HepG2 (cell line): ENCODE measurements around the gene SRXN1. TPM values are rescaled to one million over a fixed set of nuclear protein-coding genes. Genes with fewer than 3 reads are reported as not detected.
A peak's percentile ranks its signal among the peaks of the same experiment; 100 is the strongest.

Experiments
- DR1 ChIP-seq: sonication (generic); formaldehyde crosslinking; IDR thresholded peaks from 2 replicates; pipeline ENCODE4 v1.8.0; 2021; ENCODE audit warnings: mild to moderate bottlenecking, missing genetic modification reagents, inconsistent platforms
- FOXA1 ChIP-seq, 2 experiments: fragments of 450-650 bp in 1 of 2; sonication (generic) in 1 of 2; formaldehyde crosslinking in 1 of 2; IDR thresholded peaks; 2 replicates each; pipeline versions ENCODE4 v1.4.0 to v1.6.1; 2016 to 2020; ENCODE audit warnings: missing genetic modification reagents in 1 of 2
- FOXO1 ChIP-seq: sonication (generic); formaldehyde crosslinking; IDR thresholded peaks from 2 replicates; pipeline ENCODE4 v1.4.0; 2020; ENCODE audit warnings: missing genetic modification reagents
- HINFP ChIP-seq: sonication (generic); formaldehyde crosslinking; IDR thresholded peaks from 2 replicates; pipeline ENCODE4 v1.4.0; 2020; ENCODE audit warnings: low read depth, mild to moderate bottlenecking, missing genetic modification reagents
- HMG20A ChIP-seq: IDR thresholded peaks from 2 replicates; pipeline ENCODE4 v1.6.1; 2016; ENCODE audit warnings: borderline replicate concordance
- KDM3A ChIP-seq: IDR thresholded peaks from 2 replicates; pipeline ENCODE4 v1.6.1; 2018; ENCODE audit warnings: low read depth, missing compliant biosample characterization
- MIER2 ChIP-seq: IDR thresholded peaks from 2 replicates; pipeline ENCODE4 v1.6.1; 2016; ENCODE audit warnings: missing biosample characterization, missing genetic modification reagents
- MIER3 ChIP-seq: IDR thresholded peaks from 2 replicates; pipeline ENCODE4 v1.6.1; 2016; ENCODE audit warnings: missing compliant biosample characterization, borderline replicate concordance
- MXD1 ChIP-seq: sonication (generic); formaldehyde crosslinking; IDR thresholded peaks from 2 replicates; pipeline ENCODE4 v1.4.0; 2020; ENCODE audit warnings: mild to moderate bottlenecking, missing genetic modification reagents
- NFE2 ChIP-seq: sonication (generic); formaldehyde crosslinking; IDR thresholded peaks from 2 replicates; pipeline ENCODE4 v1.4.0; 2020; ENCODE audit warnings: missing genetic modification reagents
- NFKBIZ ChIP-seq: IDR thresholded peaks from 2 replicates; pipeline ENCODE4 v1.6.1; 2018; ENCODE audit warnings: missing genetic modification reagents, missing compliant biosample characterization
- NKX3-1 ChIP-seq: sonication (generic); formaldehyde crosslinking; IDR thresholded peaks from 2 replicates; pipeline ENCODE4 v1.5.0; 2020; ENCODE audit warnings: missing genetic modification reagents
- PAX8 ChIP-seq: sonication (generic); formaldehyde crosslinking; IDR thresholded peaks from 2 replicates; pipeline ENCODE4 v1.8.0; 2022; ENCODE audit warnings: mild to moderate bottlenecking, missing genetic modification reagents, borderline replicate concordance
- PHF21A ChIP-seq: sonication (generic); formaldehyde crosslinking; IDR thresholded peaks from 2 replicates; pipeline ENCODE4 v1.5.0; 2020; ENCODE audit warnings: mild to moderate bottlenecking, missing genetic modification reagents
- PRDM4 ChIP-seq: sonication (generic); formaldehyde crosslinking; IDR thresholded peaks from 2 replicates; pipeline ENCODE4 v1.9.0; 2021; ENCODE audit warnings: missing genetic modification reagents, borderline replicate concordance
- RBAK ChIP-seq: sonication (generic); formaldehyde crosslinking; IDR thresholded peaks from 2 replicates; pipeline ENCODE4 v1.5.1; 2020; ENCODE audit warnings: mild to moderate bottlenecking, missing genetic modification reagents
- RELA ChIP-seq: sonication (generic); formaldehyde crosslinking; IDR thresholded peaks from 2 replicates; pipeline ENCODE4 v1.4.0; 2020; ENCODE audit warnings: missing genetic modification reagents
- THAP7 ChIP-seq: sonication (generic); formaldehyde crosslinking; IDR thresholded peaks from 2 replicates; pipeline ENCODE4 v1.8.1; 2023; ENCODE audit warnings: mild to moderate bottlenecking, missing genetic modification reagents
- TRIM22 ChIP-seq: fragments of 450-650 bp; IDR thresholded peaks from 2 replicates; pipeline ENCODE4 v1.6.1; 2017
- ZNF225 ChIP-seq: sonication (generic); formaldehyde crosslinking; IDR thresholded peaks from 2 replicates; pipeline ENCODE4 v1.4.0; 2020; ENCODE audit warnings: mild to moderate bottlenecking, missing genetic modification reagents
- ZNF337 ChIP-seq: sonication (generic); formaldehyde crosslinking; IDR thresholded peaks from 2 replicates; pipeline ENCODE4 v1.5.1; 2020; ENCODE audit warnings: missing genetic modification reagents, low read depth, mild to moderate bottlenecking, borderline replicate concordance
- ZNF605 ChIP-seq: sonication (generic); formaldehyde crosslinking; IDR thresholded peaks from 2 replicates; pipeline ENCODE4 v1.8.0; 2022; ENCODE audit warnings: mild to moderate bottlenecking, missing genetic modification reagents
- ZNF720 ChIP-seq: sonication (generic); formaldehyde crosslinking; IDR thresholded peaks from 2 replicates; pipeline ENCODE4 v1.4.0; 2020; ENCODE audit warnings: missing genetic modification reagents
- polyA plus RNA-seq, 8 experiments: library from polyadenylated mRNA; depleted of rRNA in 3 of 8; stranded (reverse) in 7 of 8; unstranded in 1 of 8; fragments of >200 nt; fragmentation: Illumina TruSeq in 4 of 8; extraction: Trizol in 4 of 8; gene quantifications; 2 replicates each; pipeline versions ENCODE4 v1.2.1 to v1.2.3, GENCODE V29; 2011 to 2016; ENCODE audit warnings: low read depth in 4 of 8, missing spikeins in 1 of 8, mixed read lengths in 1 of 8; ENCODE audit not compliant: insufficient read depth in 1 of 8
- total RNA-seq, 5 experiments: library from RNA; depleted of rRNA; stranded (reverse); fragments of >200 nt; fragmentation: Illumina TruSeq; extraction: Trizol; gene quantifications; 2 replicates each; pipeline ENCODE4 v1.2.3, GENCODE V29; 2016; ENCODE audit warnings: low read depth in 1 of 5

The SRXN1 gene
- total and polyA plus RNA-seq, 2 of the 13 experiments (the other 11 are each of a cell fraction or from before 2014, with no cell fraction given), result 29.9 to 87.7 TPM

GRCh38 chr20:653590-654416 is 803 bp upstream of the SRXN1 start (continued):
- TF ChIP-seq TRIM22 (no peak), HINFP (CRISPR knock-in tag) (peak; percentile 7; the same call in 1 of the 2 replicates), MXD1 (peak; percentile 75), ZNF337 (CRISPR knock-in tag) (no peak; the same call in 1 of the 2 replicates), ZNF605 (CRISPR knock-in tag) (peak; percentile 91), PHF21A (no peak), RBAK (CRISPR knock-in tag) (no peak), DR1 (CRISPR knock-in tag) (no peak), KDM3A (no peak), FOXO1 (CRISPR knock-in tag) (peak; percentile 22; the same call in 1 of the 2 replicates), HMG20A (no peak), THAP7 (CRISPR knock-in tag) (no peak), PAX8 (CRISPR knock-in tag) (no peak), MIER2 (peak; percentile 13; the same call in 1 of the 2 replicates), PRDM4 (no peak), NFKBIZ (CRISPR knock-in tag) (no peak; the same call in 1 of the 2 replicates), NFE2 (0 out of 2 replicates have a peak, but pooled peaks have one; percentile 40), ZNF720 (no peak), ZNF225 (CRISPR knock-in tag) (0 out of 2 replicates have a peak, but pooled peaks have one; percentile 50), RELA (no peak), MIER3 (peak; percentile 76; the same call in 1 of the 2 replicates), FOXA1 (IDR thresholded peaks at IDR 0.05) (no peak), FOXA1 (CRISPR knock-in tag; IDR thresholded peaks at IDR 0.05) (0 out of 2 replicates have a peak, but pooled peaks have one; percentile 29), NKX3-1 (CRISPR knock-in tag) (no peak; the same call in 1 of the 2 replicates)
